HG03442 (cell line): ENCODE results near the gene RASSF6.
"Not testable (repeated sequence)": the region's sequence is repeated elsewhere in the genome, so short reads cannot be mapped to it uniquely, and the experiment has no call there.

Source experiments
- ATAC-seq: cut with Tn5 transposase; IDR thresholded peaks from one replicate; pipeline ENCODE4 v1.9.1; 2021; ENCODE audit warnings: mild to moderate bottlenecking, moderate library complexity; ENCODE audit not compliant: unreplicated experiment

Gene RASSF6

GRCh38 chr4:73613130-73613529 is 7.1 kb downstream of the RASSF6 start:
- no peak for ATAC-seq

GRCh38 chr4:73612032-73612431 is 8.2 kb downstream of the RASSF6 start:
- no peak for ATAC-seq

GRCh38 chr4:73609706-73610105 is 10.5 kb downstream of the RASSF6 start:
- no peak for ATAC-seq

GRCh38 chr4:73608689-73609594 is 11.3 kb downstream of the RASSF6 start:
- ATAC-seq, result peak; percentile 38

GRCh38 chr4:73607375-73608033 is 12.7 kb downstream of the RASSF6 start:
- no peak for ATAC-seq

- ATAC-seq, result peak; percentile 62
Measured at GRCh38 chr4:73606465-73606974, 13.7 kb downstream of the RASSF6 start.

GRCh38 chr4:73603854-73604584 is 16.2 kb downstream of the RASSF6 start:
- ATAC-seq, result no peak

GRCh38 chr4:73603271-73603710 is 16.9 kb downstream of the RASSF6 start:
- peak; percentile 59 for ATAC-seq

- no peak for ATAC-seq
Measured at GRCh38 chr4:73600954-73601353, 19.3 kb downstream of the RASSF6 start.

GRCh38 chr4:73599182-73599581 is 21.1 kb downstream of the RASSF6 start:
- ATAC-seq, result no peak

- no peak for ATAC-seq
Measured at GRCh38 chr4:73597594-73597993, 22.6 kb downstream of the RASSF6 start.

GRCh38 chr4:73597183-73597582 is 23.1 kb downstream of the RASSF6 start:
- not testable (repeated sequence) for ATAC-seq

GRCh38 chr4:73596001-73596400 is 24.2 kb downstream of the RASSF6 start:
- ATAC-seq, result no peak

- no peak for ATAC-seq
Measured at GRCh38 chr4:73593631-73594241, 26.5 kb downstream of the RASSF6 start.

GRCh38 chr4:73589887-73590801 is 30.1 kb downstream of the RASSF6 start:
- peak; percentile 96 for ATAC-seq

GRCh38 chr4:73589261-73589847 is 30.9 kb downstream of the RASSF6 start:
- ATAC-seq, result peak; percentile 19

- ATAC-seq, result no peak
Measured at GRCh38 chr4:73588613-73589012, 31.6 kb downstream of the RASSF6 start.

GRCh38 chr4:73586666-73587065 is 33.6 kb downstream of the RASSF6 start:
- no peak for ATAC-seq

GRCh38 chr4:73586040-73586439 is 34.2 kb downstream of the RASSF6 start:
- ATAC-seq, result no peak
